ENCODE measurements around the gene EPHA4.

GRCh38 chr2:221605751-221606240 is 33.7 kb upstream of the EPHA4 start:
- no peak for TF ChIP-seq CTCF (IDR thresholded peaks at IDR 0.05; ENCODE audit: low read length)
- no peak for TF ChIP-seq EZH2phosphoT487 (IDR thresholded peaks at IDR 0.05; ENCODE audit: low read length)
- no peak for TF ChIP-seq EZH2 (optimal IDR thresholded peaks at IDR 0.05; ENCODE audit: low read depth, low read length)
